ENCODE data around the gene OTOGL. TPM values are rescaled to one million over a fixed set of nuclear protein-coding genes. Genes with fewer than 3 reads are reported as not detected.

Gene OTOGL
- total and polyA plus RNA-seq, 10 donors, result 0.09 to 0.88 (median 0.23) TPM; not detected in 1

- Histone ChIP-seq H3K36me3 (no peaks in the 10 kb centered on the region), H3K4me3 (no peak overlapping the region), H3K27me3 (replicated peaks in 1 of 7) (no peaks in the 10 kb centered on the region), H3K4me1 (no peaks in the 10 kb centered on the region), H3K27ac (no peak overlapping the region), H3K9me3 (no peaks in the 10 kb centered on the region)
- DNase-seq, result no peak
- intact Hi-C loops (cut with DNase I; ENCODE audit: low total_unique reads), result no loop called here
- TF ChIP-seq POLR2AphosphoS5 (IDR thresholded peaks at IDR 0.05) (no peak), CTCF (IDR thresholded peaks at IDR 0.05 in 8 of 11, conservative IDR thresholded peaks at IDR 0.05 in 3 of 11) (no peak), POLR2A (IDR thresholded peaks at IDR 0.05) (no peak)
- 83 to 91% (median 86%) methylated on average over 2 of the region's 2 CpGs for WGBS, 5 donors
Observed at GRCh38 chr12:80316222-80316621, 216.9 kb downstream of the OTOGL start.

- H3K4me3 ChIP-seq, result no peak overlapping the region
- intact Hi-C loops (cut with DNase I; ENCODE audit: low total_unique reads), result no loop called here
Observed at GRCh38 chr12:80317307-80317706, 218.0 kb downstream of the OTOGL start.

GRCh38 chr12:80317899-80318298, 218.6 kb downstream of the OTOGL start:
- Histone ChIP-seq H3K27ac (no peak overlapping the region), H3K9me3 (no peaks in the 10 kb centered on the region), H3K36me3 (no peaks in the 10 kb centered on the region), H3K27me3 (replicated peaks in 1 of 7) (no peaks in the 10 kb centered on the region), H3K4me1 (no peaks in the 10 kb centered on the region), H3K4me3 (no peak overlapping the region)
- DNase-seq, result no peak
- intact Hi-C loops (cut with DNase I; ENCODE audit: low total_unique reads), result no loop called here
- no peak for TF ChIP-seq POLR2A (IDR thresholded peaks at IDR 0.05)
- TF ChIP-seq POLR2AphosphoS5 (IDR thresholded peaks at IDR 0.05), result no peak
- TF ChIP-seq CTCF (IDR thresholded peaks at IDR 0.05 in 8 of 11, conservative IDR thresholded peaks at IDR 0.05 in 3 of 11), result no peak
- WGBS, 5 donors, result 0 to 38% (median 0%) methylated on average over 1 of the region's 1 CpG

More at GRCh38 chr12:80317307-80317706, 218.0 kb downstream of the OTOGL start:
- no peaks in the 10 kb centered on the region for H3K27me3 ChIP-seq (replicated peaks in 1 of 7)
- DNase-seq, result no peak
- no peaks in the 10 kb centered on the region for H3K9me3 ChIP-seq
- no peak for TF ChIP-seq POLR2A (IDR thresholded peaks at IDR 0.05)
- no peak for TF ChIP-seq POLR2AphosphoS5 (IDR thresholded peaks at IDR 0.05)
- no peak for TF ChIP-seq CTCF (IDR thresholded peaks at IDR 0.05 in 8 of 11, conservative IDR thresholded peaks at IDR 0.05 in 3 of 11)
- no peaks in the 10 kb centered on the region for H3K36me3 ChIP-seq
- no peaks in the 10 kb centered on the region for H3K4me1 ChIP-seq
- H3K27ac ChIP-seq, result no peak overlapping the region

- WGBS, 5 donors, result 73 to 85% (median 83%) methylated on average over 2 of the region's 2 CpGs
- Histone ChIP-seq H3K27me3 (replicated peaks in 1 of 7) (no peaks in the 10 kb centered on the region), H3K36me3 (no peaks in the 10 kb centered on the region), H3K4me1 (no peaks in the 10 kb centered on the region), H3K27ac (no peak overlapping the region), H3K4me3 (no peak overlapping the region), H3K9me3 (no peaks in the 10 kb centered on the region)
- intact Hi-C loops (cut with DNase I; ENCODE audit: low total_unique reads), result no loop called here
- no peak for DNase-seq
- TF ChIP-seq POLR2AphosphoS5 (IDR thresholded peaks at IDR 0.05) (no peak), POLR2A (IDR thresholded peaks at IDR 0.05) (no peak), CTCF (IDR thresholded peaks at IDR 0.05 in 8 of 11, conservative IDR thresholded peaks at IDR 0.05 in 3 of 11) (no peak)
Observed at GRCh38 chr12:80320121-80320678, 220.9 kb downstream of the OTOGL start.
